C4-2B (cell line): ENCODE data around the gene SPATA4.

Experiments used
- ZFX ChIP-seq: fragments of 450-650 bp; IDR thresholded peaks from 2 replicates; pipeline ENCODE4 v1.6.1; 2017
- TF ChIP-seq, protein P1 (sequence below): fragments of 450-650 bp; conservative IDR thresholded peaks from 2 replicates; pipeline ENCODE4 v1.5.1; 2017; ENCODE audit warnings: mild to moderate bottlenecking

DNA sequence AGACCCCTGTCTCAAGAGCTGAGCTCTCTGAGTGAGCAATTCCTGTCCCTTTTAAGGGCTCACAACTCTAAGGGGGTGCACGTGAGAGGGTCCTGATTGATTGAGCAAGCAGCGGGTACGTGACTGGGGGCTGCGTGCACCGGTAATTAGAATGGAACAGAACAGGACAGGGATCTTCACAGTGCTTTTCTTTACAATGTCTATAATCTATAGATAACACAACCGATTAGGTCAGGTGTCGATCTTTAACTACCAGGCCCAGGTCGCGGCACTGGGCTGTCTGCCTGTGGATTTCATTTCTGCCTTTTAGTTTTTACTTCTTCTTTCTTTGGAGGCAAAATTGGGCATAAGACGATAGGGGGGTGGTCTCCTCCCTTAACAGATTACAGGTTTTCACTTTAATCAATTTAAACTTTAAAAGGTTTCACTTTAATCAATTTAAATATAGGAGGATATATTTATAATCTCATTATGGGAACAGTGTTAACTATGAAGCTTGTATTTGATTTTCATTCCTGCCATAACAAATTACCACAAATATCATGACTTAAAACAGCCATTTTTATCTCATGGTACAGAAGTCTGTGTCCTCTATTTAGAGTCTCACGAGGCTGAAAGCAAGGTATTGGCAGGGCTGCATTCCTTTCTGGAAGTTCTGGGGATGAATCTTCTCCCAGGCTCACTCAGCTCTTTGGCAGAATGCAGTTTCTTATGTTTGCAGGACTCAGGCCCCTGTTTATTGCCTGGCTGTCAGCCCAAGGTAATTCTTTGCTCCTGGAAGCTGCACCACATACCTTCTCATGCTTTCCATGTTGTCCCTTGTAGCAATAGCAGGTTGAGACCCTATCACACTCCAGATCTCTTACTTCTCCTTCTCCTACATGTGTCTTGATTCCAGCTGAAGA, 5.2 kb downstream of the SPATA4 start:
- TF ChIP-seq, protein P1, sequence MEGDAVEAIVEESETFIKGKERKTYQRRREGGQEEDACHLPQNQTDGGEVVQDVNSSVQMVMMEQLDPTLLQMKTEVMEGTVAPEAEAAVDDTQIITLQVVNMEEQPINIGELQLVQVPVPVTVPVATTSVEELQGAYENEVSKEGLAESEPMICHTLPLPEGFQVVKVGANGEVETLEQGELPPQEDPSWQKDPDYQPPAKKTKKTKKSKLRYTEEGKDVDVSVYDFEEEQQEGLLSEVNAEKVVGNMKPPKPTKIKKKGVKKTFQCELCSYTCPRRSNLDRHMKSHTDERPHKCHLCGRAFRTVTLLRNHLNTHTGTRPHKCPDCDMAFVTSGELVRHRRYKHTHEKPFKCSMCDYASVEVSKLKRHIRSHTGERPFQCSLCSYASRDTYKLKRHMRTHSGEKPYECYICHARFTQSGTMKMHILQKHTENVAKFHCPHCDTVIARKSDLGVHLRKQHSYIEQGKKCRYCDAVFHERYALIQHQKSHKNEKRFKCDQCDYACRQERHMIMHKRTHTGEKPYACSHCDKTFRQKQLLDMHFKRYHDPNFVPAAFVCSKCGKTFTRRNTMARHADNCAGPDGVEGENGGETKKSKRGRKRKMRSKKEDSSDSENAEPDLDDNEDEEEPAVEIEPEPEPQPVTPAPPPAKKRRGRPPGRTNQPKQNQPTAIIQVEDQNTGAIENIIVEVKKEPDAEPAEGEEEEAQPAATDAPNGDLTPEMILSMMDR: no peak
- no peak for TF ChIP-seq ZFX
